Tibial nerve (tissue), 4 donors: ENCODE measurements around the gene PMM2. TPM values are rescaled to one million over a fixed set of nuclear protein-coding genes. Genes with fewer than 3 reads are reported as not detected.

Experiments
- DNase-seq, 2 donors: peaks; one replicate each; pipeline ENCODE4 v3.0.0-alpha.2; 2019; ENCODE audit warnings: low spot score in 2 of 2
- H3K27ac ChIP-seq, 4 donors: fragments of 200-600 bp; sonication (generic) in 3 of 4; one replicate each; pipeline ENCODE4 v1.5.1; 2017 to 2019; ENCODE audit warnings: mild to moderate bottlenecking in 1 of 4
- H3K27me3 ChIP-seq, 2 donors: fragments of 200-600 bp; sonication (generic) in 1 of 2; one replicate each; pipeline versions ENCODE4 v1.5.1 to v1.6.0; 2017 to 2019
- H3K36me3 ChIP-seq, 3 donors: fragments of 200-600 bp; sonication (generic); one replicate each; pipeline ENCODE4 v1.5.1; 2018 to 2019
- H3K4me1 ChIP-seq, 4 donors: fragments of 200-600 bp; sonication (generic) in 3 of 4; one replicate each; pipeline ENCODE4 v1.5.1; 2017 to 2019
- H3K4me3 ChIP-seq, 4 donors: fragments of 200-600 bp; sonication (generic) in 3 of 4; one replicate each; pipeline ENCODE4 v1.5.1; 2017 to 2019; ENCODE audit warnings: mild to moderate bottlenecking in 1 of 4, moderate library complexity in 1 of 4
- H3K9me3 ChIP-seq, 4 donors: fragments of 200-600 bp; sonication (generic) in 3 of 4; one replicate each; pipeline ENCODE4 v1.5.1; 2017 to 2019
- CTCF ChIP-seq, 5 experiments: fragments of 200-600 bp in 3 of 5; fragments of 450-650 bp in 2 of 5; sonication (generic) in 3 of 5; IDR thresholded peaks; one replicate each; pipeline ENCODE4 v1.5.1; 2016 to 2019; ENCODE audit warnings: antibody characterized with exemption in 5 of 5, mild to moderate bottlenecking in 3 of 5, moderate library complexity in 2 of 5
- EP300 ChIP-seq, 2 donors: sonication (generic); formaldehyde crosslinking; IDR thresholded peaks; one replicate each; pipeline ENCODE4 v1.6.1; 2017; ENCODE audit warnings: antibody characterized with exemption in 2 of 2, mild to moderate bottlenecking in 1 of 2
- POLR2A ChIP-seq, 2 donors: fragments of 450-650 bp; IDR thresholded peaks; one replicate each; pipeline ENCODE4 v1.6.1; 2017; ENCODE audit warnings: antibody characterized with exemption in 2 of 2, mild to moderate bottlenecking in 2 of 2, moderate library complexity in 2 of 2
- WGBS, 2 donors: methylation state at CpG; one replicate each; pipeline ENCODE4 v1.1.5; 2018; 5-methylcytosine and 5-hydroxymethylcytosine counted together
- total RNA-seq, 4 donors: library from RNA; depleted of rRNA; stranded (reverse); fragments of >200 nt; gene quantifications; one replicate each; pipeline ENCODE4 v1.1.0, GENCODE V29; 2016

PMM2 gene
- total RNA-seq, 4 donors from 2014 or later, result 37.6 to 73.8 (median 52.7) TPM

GRCh38 chr16:8866884-8867215, 69.2 kb downstream of the PMM2 start:
- DNase-seq, result no peak
- H3K36me3 ChIP-seq, result no peaks in the 10 kb centered on the region
- TF ChIP-seq CTCF (IDR thresholded peaks at IDR 0.05) (no peak), POLR2A (IDR thresholded peaks at IDR 0.05) (no peak), EP300 (IDR thresholded peaks at IDR 0.05) (no peak)
- no peaks in the 10 kb centered on the region for H3K27me3 ChIP-seq
- peaks cover 0 to 73% (median 49%) of the 10 kb centered on the region in 4 donors for H3K4me1 ChIP-seq
- 4 to 8% methylated on average over 12 to 15 of the region's 16 CpGs for WGBS, 2 donors
- H3K27ac ChIP-seq, result peak overlapping the region; percentile 71 to 96 (median 92)
- peak overlapping the region; percentile 80 to 96 (median 94) for H3K4me3 ChIP-seq
- H3K9me3 ChIP-seq, result no peaks in the 10 kb centered on the region

- Histone ChIP-seq H3K27ac (peak overlapping the region; percentile 71 to 96 (median 92)), H3K4me1 (peaks cover 0 to 68% (median 44%) of the 10 kb centered on the region in 4 donors)
Measured at GRCh38 chr16:8867216-8867931, 69.7 kb downstream of the PMM2 start.

GRCh38 chr16:8867932-8868415, 70.3 kb downstream of the PMM2 start:
- H3K9me3 ChIP-seq, result no peaks in the 10 kb centered on the region
- H3K27me3 ChIP-seq, result no peaks in the 10 kb centered on the region
- no peak for DNase-seq
- TF ChIP-seq POLR2A (IDR thresholded peaks at IDR 0.05), result no peak
- no peak for TF ChIP-seq EP300 (IDR thresholded peaks at IDR 0.05)
- TF ChIP-seq CTCF (IDR thresholded peaks at IDR 0.05), result no peak
- no peaks in the 10 kb centered on the region for H3K36me3 ChIP-seq
- peak overlapping the region; percentile 80 to 96 (median 94) for H3K4me3 ChIP-seq
- H3K4me1 ChIP-seq, result peaks cover 0 to 62% (median 38%) of the 10 kb centered on the region in 4 donors
- WGBS, 2 donors, result 0% methylated on average over 15 to 16 of the region's 16 CpGs
- peak overlapping the region; percentile 71 to 96 (median 92) for H3K27ac ChIP-seq

More at GRCh38 chr16:8867216-8867931, 69.7 kb downstream of the PMM2 start:
- peak overlapping the region; percentile 80 to 96 (median 94) for H3K4me3 ChIP-seq
- H3K9me3 ChIP-seq, result no peaks in the 10 kb centered on the region
- peak in 1 of 2 donors; percentile 18 for TF ChIP-seq EP300 (IDR thresholded peaks at IDR 0.05)
- TF ChIP-seq CTCF (IDR thresholded peaks at IDR 0.05), result no peak
- H3K27me3 ChIP-seq, result no peaks in the 10 kb centered on the region
- DNase-seq, result peak; percentile 56 to 64
- 1 to 3% methylated on average over 27 to 35 of the region's 35 CpGs for WGBS, 2 donors
- H3K36me3 ChIP-seq, result no peaks in the 10 kb centered on the region

- Histone ChIP-seq H3K27ac (peak within 1 kb of the TSS; percentile 71 to 96 (median 92)), H3K4me3 (peak within 1 kb of the TSS; percentile 80 to 96 (median 94)), H3K36me3 (no peaks in the 10 kb centered on the region), H3K9me3 (no peaks in the 10 kb centered on the region), H3K27me3 (no peaks in the 10 kb centered on the region), H3K4me1 (peaks cover 0 to 55% (median 31%) of the 10 kb centered on the region in 4 donors)
- peak; percentile 56 to 71 for TF ChIP-seq POLR2A (IDR thresholded peaks at IDR 0.05)
- TF ChIP-seq CTCF (IDR thresholded peaks at IDR 0.05), result no peak
- peak in 1 of 2 donors; percentile 92 for TF ChIP-seq EP300 (IDR thresholded peaks at IDR 0.05)
- peak; percentile 73 to 81 for DNase-seq
- 0 to 1% methylated on average over 13 to 32 of the region's 83 CpGs for WGBS, 2 donors
Measured at GRCh38 chr16:8868416-8869211, 71.0 kb downstream of the PMM2 start, which contains the start of gene CARHSP1. Gene CARHSP1, minus strand, starts transcription at chr16:8869006. Its CDS starts 9,678 bp downstream, at chr16:8859328.
